IMR-90 (cell line): ENCODE measurements around the gene SPEG.

ENCODE experiments used
- CEBPB ChIP-seq: IDR thresholded peaks from 2 replicates; pipeline ENCODE4 v1.6.1; 2012; ENCODE audit warnings: low read depth, low read length, improper control_type of control experiment
- CHD1 ChIP-seq: IDR thresholded peaks from 2 replicates; pipeline ENCODE4 v1.6.1; 2012; ENCODE audit warnings: low read depth, low read length, improper control_type of control experiment
- MAZ ChIP-seq: IDR thresholded peaks from 2 replicates; pipeline ENCODE4 v1.6.1; 2012; ENCODE audit warnings: low read depth, mild to moderate bottlenecking, low read length, improper control_type of control experiment, moderate library complexity, borderline replicate concordance
- RFX5 ChIP-seq: IDR thresholded peaks from 2 replicates; pipeline ENCODE4 v1.8.0; 2012; ENCODE audit warnings: low read depth, mild to moderate bottlenecking, low read length, moderate library complexity
- SMC3 ChIP-seq: fragments of 150-350 bp; IDR thresholded peaks from 2 replicates; pipeline ENCODE4 v1.6.1; 2016; ENCODE audit warnings: low read depth, mild to moderate bottlenecking, antibody characterized with exemption, low read length, moderate library complexity
- TF ChIP-seq, protein P1 (sequence below): conservative IDR thresholded peaks from 2 replicates; pipeline ENCODE4 v1.5.1; 2012; ENCODE audit warnings: mild to moderate bottlenecking, low read depth, low read length, improper control_type of control experiment

DNA sequence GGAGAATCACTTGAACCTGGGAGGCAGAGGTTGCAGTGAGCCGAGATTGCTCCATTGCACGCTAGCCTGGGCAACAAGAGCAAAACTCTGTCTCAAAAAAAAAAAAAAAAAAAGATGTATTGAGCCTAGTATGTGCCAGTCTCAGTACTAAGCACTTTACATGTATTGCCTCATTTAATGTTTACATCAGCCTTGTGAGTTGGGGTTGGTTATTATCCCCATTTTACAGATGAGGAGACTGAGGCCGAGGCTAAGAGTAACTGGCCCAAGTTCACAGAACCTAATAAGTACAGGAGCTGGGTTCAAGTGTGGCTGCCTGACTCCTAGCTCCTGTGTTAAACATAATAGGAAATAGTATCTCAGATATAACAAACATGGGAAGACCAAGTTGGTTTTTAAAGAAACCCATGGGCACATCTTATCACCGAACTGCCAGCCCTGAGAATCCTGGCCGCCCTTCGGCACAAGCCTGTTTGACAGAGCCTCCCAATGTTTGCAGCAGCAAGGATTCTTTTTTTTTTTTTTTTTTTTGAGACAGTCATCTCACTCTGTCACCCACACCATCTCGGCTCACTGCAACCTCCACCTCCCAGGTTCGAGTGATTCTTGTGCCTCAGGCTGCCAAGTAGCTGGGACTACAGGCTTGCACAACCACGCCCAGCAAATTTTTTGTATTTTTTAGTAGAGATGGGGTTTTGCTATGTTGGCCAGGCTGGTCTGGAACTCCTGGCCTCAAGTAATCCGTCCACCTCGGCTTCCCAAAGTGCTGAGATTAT, 39.8 kb downstream of the SPEG start:
- TF ChIP-seq, protein P1, sequence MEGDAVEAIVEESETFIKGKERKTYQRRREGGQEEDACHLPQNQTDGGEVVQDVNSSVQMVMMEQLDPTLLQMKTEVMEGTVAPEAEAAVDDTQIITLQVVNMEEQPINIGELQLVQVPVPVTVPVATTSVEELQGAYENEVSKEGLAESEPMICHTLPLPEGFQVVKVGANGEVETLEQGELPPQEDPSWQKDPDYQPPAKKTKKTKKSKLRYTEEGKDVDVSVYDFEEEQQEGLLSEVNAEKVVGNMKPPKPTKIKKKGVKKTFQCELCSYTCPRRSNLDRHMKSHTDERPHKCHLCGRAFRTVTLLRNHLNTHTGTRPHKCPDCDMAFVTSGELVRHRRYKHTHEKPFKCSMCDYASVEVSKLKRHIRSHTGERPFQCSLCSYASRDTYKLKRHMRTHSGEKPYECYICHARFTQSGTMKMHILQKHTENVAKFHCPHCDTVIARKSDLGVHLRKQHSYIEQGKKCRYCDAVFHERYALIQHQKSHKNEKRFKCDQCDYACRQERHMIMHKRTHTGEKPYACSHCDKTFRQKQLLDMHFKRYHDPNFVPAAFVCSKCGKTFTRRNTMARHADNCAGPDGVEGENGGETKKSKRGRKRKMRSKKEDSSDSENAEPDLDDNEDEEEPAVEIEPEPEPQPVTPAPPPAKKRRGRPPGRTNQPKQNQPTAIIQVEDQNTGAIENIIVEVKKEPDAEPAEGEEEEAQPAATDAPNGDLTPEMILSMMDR: no peak
- TF ChIP-seq SMC3 (no peak), CEBPB (no peak), MAZ (no peak), RFX5 (no peak), CHD1 (no peak)
